ENCODE measurements around the gene CD101.

- TF ChIP-seq CTCF (IDR thresholded peaks at IDR 0.05) (no peak), POLR2A (IDR thresholded peaks at IDR 0.05) (no peak), EP300 (IDR thresholded peaks at IDR 0.05) (no peak)
Observed at GRCh38 chr1:116997636-116998035, 3.9 kb upstream of the CD101 start.
